HG03280 (cell line): ENCODE measurements around the gene TRIM65.

Experiments used
- ATAC-seq: cut with Tn5 transposase; IDR thresholded peaks from one replicate; pipeline ENCODE4 v1.9.1; 2021; ENCODE audit warnings: mild to moderate bottlenecking, moderate library complexity; ENCODE audit not compliant: unreplicated experiment

TRIM65 gene

DNA sequence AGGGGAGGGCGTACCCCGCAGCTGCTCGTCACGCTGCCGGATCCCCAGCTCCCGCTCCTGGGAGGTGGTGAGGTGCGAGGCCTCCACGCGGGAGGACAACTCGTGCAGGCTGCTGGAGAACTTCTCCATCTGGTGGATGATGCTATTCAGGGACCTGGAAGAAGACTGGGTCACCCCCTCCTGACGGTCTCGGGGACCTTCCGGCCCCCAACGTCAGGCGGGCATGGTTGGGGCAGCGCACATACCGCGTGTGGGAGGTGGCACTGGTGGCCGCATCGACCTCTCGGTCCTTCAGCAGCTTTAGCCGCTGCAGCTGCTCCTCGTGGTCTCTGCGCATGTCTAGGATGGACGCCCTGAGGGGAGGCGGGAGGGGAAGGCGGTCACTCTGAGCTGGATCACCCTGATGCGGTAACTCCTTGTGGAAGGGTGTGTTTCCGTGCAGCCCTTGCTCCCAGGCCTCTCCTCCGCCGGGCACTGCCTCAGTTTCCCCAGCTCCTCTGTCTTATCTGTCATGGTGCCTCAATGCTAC lies 21.2 kb upstream of the TRIM65 start:
- ATAC-seq: no peak

DNA sequence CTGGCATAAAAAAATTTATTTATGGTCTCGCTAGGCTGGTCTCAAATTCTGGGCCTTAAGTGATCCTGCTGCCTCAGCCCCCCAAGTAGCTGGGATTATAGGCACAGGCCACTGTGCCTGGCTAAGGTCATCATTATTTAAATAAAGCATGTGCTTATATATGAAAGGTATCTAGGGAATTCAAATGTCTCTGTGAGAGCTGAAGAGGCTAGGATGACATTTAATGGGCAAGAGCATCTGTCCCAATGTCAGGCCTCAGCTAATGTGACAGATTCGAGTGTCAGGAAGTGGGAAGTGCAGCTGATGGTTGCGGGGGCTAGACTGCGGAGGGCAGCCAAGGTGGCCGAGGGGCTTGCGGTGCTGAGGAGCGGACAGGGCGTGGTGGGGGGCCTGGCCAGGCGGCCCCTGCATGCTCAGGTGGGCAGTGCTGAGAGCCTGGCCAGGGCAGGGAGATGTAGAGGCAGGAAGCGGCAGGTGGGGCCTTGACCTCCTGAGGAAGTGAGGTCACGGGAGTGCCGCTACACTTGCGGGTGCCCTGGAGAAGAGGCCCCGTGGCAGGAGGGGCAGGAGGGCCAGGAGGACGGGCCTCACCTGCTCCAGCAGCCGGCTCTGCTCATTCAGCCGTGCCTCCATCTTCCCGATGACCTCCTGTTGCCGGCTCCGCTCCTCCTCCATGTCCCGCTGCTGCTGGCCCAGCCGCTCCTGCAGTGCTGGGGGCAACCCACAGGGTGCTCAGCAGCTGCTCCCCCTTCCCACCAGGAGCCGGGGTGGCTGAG lies 20.6 kb upstream of the TRIM65 start:
- no peak for ATAC-seq

DNA sequence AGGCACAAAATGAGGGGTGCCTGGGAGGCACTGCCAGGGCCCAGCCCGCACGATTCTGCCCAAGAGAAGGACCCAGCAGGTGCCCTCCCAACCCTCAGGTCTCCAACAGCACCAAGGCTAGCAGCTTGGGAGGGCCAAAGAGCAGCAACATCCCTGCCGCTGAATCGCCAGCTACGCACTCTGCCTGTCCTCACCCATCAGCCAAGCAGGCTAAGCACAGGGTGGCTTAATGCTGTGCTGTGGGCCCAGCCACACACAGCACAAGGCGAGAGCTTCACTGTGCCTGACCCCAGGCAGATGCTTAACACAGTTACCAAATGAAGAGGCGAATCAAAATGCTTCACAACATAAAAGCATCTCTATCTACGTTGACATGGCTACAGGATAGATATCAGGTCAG lies 18.5 kb upstream of the TRIM65 start:
- no peak for ATAC-seq

- ATAC-seq: no peak
Measured at GRCh38 chr17:75914643-75915267, 18.0 kb upstream of the TRIM65 start.

GRCh38 chr17:75913537-75914210 lies 16.9 kb upstream of the TRIM65 start:
- ATAC-seq: no peak

- ATAC-seq: no peak
Measured at GRCh38 chr17:75910699-75911098, 13.9 kb upstream of the TRIM65 start.

DNA sequence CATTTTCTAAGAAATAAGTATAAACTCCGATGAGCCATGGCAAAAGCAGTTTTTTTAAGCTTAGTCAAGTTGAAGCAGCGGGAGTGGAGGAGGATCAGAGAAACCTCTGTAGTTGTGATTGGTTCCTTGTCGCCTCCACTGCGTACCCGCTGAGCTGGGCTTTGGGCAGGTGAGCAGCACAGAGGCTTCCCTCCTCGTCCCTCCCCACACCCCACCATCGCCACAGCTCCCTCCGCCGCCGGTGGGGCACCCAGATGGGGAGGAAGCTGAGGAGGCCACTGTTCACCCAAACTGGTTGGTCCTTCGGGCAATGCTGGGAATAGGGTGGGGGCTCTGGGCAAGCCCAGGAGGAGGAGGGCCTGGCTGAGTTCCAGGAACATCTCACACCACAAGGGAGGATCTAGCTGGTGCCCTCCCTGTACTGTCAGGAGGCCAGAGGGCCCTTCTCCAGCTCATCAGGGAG lies 13.1 kb upstream of the TRIM65 start:
- ATAC-seq: no peak

DNA sequence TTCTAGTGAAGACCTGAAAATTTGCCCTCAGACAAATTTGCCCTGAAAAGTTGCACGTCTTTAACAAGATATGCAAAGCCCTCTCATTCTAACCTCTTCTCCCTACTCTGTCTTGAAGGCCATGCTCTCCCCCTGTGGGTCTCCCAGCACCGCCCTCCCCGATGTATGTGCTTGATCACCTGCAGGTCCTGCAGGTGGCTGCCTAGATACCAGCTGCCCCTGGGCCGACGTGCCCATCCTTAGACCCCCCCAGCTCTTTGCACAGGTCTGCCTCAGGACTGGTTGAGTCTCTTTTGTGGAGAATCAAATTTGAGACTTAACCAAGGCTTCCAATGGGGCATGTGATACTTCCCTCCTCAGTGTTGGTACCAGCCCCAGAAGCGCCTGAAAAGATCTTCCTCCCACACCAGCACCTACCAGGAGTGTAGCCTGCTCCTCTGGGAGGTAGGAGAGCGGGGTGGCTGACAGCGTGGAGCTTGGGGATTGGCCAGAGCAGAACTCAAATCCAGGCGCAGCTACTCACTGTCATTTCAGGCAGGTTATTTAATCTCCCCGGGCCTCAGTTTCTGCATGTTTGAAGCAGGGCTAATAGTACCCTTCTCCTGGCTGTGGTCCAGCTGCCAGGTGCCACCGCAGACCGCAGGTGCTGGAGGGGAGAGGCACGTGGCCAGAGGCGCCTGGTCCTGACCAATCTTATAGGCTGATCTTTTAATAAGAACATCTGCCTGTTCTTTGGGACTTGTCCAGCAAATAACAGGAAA lies 12.5 kb upstream of the TRIM65 start:
- no peak for ATAC-seq

GRCh38 chr17:75908201-75908600 lies 11.4 kb upstream of the TRIM65 start:
- no peak for ATAC-seq

DNA sequence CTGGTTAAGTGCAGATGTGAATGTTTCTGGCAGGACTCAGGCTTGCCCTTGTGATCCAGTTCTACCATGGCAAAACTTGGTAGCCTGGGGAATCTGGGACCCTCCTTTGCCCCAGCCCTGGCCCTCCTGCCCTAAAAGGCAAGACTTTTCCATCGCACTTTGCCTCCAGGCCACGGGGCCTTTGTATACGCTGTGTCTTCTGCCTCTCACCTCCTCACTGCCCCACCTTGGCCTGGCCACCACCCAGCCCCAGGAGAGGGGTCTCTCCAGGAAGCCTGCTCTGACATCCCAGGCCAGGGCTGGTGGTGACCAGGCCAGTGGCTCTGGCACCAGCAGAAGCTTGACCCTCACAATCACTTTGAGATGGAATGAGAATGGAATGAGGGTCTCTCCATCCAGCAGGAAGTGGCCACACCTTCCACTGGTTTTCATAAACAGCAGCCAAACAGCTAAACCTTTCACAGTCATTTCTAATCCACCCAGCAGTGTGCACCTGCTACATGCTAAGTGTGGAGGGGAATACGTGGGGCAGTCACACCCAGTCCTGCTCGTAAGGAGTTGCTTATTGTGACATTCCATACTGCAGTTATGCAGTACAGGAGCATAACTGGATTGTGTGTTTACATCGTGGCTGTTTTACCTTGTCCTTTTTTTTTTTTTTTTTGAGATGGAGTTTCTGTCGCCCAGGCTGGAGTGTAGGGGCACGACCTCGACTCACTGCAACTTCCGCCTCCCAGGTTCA lies 9.6 kb upstream of the TRIM65 start:
- ATAC-seq: no peak

DNA sequence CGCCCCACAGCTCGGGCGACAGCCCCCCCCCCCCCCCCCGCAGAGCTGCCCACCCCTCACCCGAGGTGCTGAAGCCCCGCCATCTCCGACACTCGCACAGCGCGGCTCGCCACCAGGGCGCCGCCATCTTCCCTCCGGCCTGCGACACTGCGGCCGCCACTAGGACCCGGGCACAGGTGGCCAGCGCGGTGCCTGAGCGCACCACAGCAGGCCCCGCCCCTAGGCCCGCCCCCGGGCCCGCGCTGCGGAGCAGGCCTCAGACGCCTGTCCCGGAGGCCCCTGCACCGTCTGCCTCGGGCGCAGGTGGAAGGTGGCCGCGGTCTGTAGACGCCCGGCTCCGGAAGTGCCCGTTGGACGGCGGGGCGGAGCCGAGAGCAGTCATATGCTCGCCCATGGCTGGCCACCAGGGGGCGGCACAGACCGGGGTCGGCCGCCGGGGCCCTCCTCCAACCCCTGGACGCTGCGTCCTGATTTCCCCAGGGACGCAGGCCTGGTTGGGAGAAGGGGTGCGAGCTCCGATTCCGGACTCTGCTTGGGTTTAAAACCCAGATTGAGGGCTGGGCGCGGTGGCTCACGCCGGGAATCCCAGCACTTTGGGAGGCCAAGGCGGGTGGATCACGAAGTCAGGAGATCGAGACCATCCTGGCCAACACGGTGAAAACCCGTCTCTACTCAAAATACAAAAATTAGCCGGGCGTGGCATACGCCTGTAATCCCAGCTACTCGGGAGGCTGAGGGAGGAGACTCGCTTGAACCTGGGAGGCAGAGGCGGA lies 8.2 kb upstream of the TRIM65 start, which contains the start of gene MRPL38:
Gene MRPL38, minus strand, starts transcription at position 136 of the 773 bp plus-strand sequence. Its CDS starts 9 bp downstream, at position 127.
- peak; percentile 96 for ATAC-seq

GRCh38 chr17:75902406-75902805 lies 5.7 kb upstream of the TRIM65 start:
- no peak for ATAC-seq

GRCh38 chr17:75901727-75902126 lies 5.0 kb upstream of the TRIM65 start:
- ATAC-seq: no peak

GRCh38 chr17:75900691-75901533 lies 4.2 kb upstream of the TRIM65 start:
- ATAC-seq: no peak

DNA sequence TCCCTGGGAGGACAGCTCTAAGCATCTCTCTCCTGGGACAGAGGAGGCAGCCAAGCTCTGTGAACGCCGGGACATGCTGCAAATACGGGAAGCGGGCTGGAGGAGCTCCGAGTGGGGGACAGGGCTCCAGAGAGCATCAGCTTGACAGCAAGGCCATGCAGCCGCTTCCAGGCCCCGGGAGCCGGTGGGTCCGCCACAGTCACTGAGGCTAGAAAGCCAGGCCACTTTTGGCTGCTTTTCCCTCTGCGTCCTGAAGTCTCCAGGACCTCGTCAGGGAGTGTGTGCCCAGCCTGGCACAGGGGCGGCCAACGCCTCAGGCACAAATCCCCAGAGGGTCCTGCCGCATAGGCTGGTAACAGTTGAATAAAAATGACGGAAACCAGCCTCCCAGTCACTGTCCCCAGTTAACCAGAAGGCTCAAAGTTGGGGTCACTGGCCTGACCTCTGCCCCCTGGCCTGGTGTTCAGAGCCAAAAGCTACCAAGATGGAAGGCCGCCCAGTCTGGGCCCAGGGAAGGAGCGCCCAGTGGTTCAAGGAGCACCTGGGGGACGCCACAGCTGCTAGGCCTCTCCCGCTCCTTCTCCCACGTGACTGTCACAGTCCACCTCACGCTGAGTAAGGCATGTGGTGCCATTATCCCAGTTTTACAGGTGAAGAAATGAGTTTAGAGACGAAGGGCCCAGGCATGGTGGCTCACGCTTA lies 3.2 kb upstream of the TRIM65 start:
- ATAC-seq: no peak

GRCh38 chr17:75899353-75899752 lies 2.6 kb upstream of the TRIM65 start:
- no peak for ATAC-seq

DNA sequence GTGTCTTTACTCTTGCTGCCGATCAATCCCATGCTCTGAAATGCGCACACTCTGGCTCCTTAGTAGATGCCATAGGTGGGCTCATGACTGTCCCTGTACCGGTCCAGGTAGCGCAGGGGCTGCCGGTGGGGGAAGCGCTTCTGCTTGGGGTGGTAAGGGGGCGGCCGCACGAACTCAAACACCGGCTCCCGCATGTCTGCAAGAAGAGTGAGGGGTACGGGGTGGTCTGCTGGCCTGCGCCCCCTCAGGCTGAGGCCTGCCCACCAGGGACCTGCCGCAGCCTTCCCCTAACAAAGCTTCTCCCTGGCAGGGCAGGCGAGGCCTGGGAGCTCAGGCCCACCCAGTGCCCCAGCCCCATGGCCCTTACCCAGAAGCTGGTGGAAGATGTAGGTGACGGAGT lies 2.0 kb upstream of the TRIM65 start:
- no peak for ATAC-seq

- no peak for ATAC-seq
Measured at GRCh38 chr17:75898065-75898464, 1.3 kb upstream of the TRIM65 start.
